Subcutaneous adipose tissue (tissue), 4 donors: ENCODE measurements around the gene PCDHB2. TPM values are rescaled to one million over a fixed set of nuclear protein-coding genes. Genes with fewer than 3 reads are reported as not detected.

ENCODE experiments used
- total RNA-seq, 4 donors: library from RNA; depleted of rRNA; stranded (reverse); fragments of >200 nt; gene quantifications; one replicate each; pipeline ENCODE4 v1.1.0, GENCODE V29; 2016
- TF ChIP-seq, protein P1 (sequence below): fragments of 450-650 bp; IDR thresholded peaks from one replicate; pipeline ENCODE4 v1.5.1; 2016; ENCODE audit warnings: low read depth, mild to moderate bottlenecking, control low read depth, antibody characterized with exemption, moderate library complexity

PCDHB2 gene
- total RNA-seq, 4 donors from 2014 or later = 1.8 to 3.2 (median 2.1) TPM

DNA sequence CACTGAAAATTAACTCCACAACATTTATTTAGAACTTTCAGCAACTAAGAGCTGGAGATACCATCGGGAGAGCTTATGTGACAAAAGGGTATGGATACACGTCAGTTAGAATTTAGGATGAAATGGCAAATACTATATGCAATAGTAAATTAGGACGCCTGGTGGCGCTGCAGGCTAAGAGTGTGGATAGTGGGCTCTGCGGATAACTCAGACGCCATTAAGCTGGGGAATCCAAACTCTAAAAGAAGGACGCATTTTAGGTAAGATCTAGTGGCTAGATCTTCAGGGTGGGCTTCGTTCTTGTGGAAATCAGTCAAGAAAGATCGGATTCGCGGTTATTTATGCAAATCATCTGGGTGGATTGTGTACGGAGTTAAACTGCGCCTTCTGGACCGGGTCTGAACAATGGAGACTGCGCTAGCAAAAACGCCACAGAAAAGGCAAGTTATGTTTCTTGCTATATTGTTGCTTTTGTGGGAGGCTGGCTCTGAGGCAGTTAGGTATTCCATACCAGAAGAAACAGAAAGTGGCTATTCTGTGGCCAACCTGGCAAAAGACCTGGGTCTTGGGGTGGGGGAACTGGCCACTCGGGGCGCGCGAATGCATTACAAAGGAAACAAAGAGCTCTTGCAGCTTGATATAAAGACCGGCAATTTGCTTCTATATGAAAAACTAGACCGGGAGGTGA lies 40.8 kb downstream of the PCDHB2 start, which contains the start of gene PCDHB5:
TSS of gene PCDHB5 (plus strand) at position 177 of the 688 bp plus-strand sequence. CDS start at position 406, 229 bp downstream.
- TF ChIP-seq, protein P1, sequence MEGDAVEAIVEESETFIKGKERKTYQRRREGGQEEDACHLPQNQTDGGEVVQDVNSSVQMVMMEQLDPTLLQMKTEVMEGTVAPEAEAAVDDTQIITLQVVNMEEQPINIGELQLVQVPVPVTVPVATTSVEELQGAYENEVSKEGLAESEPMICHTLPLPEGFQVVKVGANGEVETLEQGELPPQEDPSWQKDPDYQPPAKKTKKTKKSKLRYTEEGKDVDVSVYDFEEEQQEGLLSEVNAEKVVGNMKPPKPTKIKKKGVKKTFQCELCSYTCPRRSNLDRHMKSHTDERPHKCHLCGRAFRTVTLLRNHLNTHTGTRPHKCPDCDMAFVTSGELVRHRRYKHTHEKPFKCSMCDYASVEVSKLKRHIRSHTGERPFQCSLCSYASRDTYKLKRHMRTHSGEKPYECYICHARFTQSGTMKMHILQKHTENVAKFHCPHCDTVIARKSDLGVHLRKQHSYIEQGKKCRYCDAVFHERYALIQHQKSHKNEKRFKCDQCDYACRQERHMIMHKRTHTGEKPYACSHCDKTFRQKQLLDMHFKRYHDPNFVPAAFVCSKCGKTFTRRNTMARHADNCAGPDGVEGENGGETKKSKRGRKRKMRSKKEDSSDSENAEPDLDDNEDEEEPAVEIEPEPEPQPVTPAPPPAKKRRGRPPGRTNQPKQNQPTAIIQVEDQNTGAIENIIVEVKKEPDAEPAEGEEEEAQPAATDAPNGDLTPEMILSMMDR = no peak

DNA sequence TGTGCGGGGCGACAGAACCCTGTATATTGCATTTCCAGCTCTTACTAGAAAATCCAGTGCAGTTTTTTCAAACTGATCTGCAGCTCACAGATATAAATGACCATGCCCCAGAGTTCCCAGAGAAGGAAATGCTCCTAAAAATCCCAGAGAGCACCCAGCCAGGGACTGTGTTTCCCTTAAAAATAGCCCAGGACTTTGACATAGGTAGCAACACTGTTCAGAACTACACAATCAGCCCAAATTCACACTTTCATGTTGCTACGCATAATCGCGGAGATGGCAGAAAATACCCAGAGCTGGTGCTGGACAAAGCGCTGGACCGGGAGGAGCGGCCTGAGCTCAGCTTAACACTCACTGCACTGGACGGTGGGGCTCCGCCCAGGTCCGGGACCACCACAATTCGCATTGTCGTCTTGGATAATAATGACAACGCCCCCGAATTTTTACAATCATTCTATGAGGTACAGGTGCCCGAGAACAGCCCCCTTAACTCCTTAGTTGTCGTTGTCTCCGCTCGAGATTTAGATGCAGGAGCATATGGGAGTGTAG lies 41.4 kb downstream of the PCDHB2 start:
- TF ChIP-seq, protein P1 = no peak

Other genes starting within 250 kb of the PCDHB2 start
- under 1 TPM in 3 of 4 donors, not detected in 1; under 0.01 to 0.34 (median 0.19) TPM for gene PCDHA9, start 246.2 kb upstream of the PCDHB2 start, total RNA-seq
- 1 to 10 TPM in 1 of 4 donors, under 1 TPM in 3; 0.51 to 1.9 (median 0.66) TPM for gene PCDHA10, start 238.7 kb upstream of the PCDHB2 start, total RNA-seq
- gene PCDHA11, start 225.7 kb upstream of the PCDHB2 start, total RNA-seq = under 1 TPM in 3 of 4 donors, not detected in 1; 0.22 to 0.34 (median 0.33) TPM
- gene PCDHA12, start 219.3 kb upstream of the PCDHB2 start, total RNA-seq = under 1 TPM in 3 of 4 donors, not detected in 1; 0.17 to 0.22 (median 0.19) TPM
- 1 to 10 TPM in 1 of 4 donors, under 1 TPM in 3; 0.34 to 1.5 (median 0.69) TPM for gene PCDHA13, start 212.5 kb upstream of the PCDHB2 start, total RNA-seq
- gene PCDHAC1, start 168.3 kb upstream of the PCDHB2 start, total RNA-seq = 1 to 10 TPM in 1 of 4 donors, under 1 TPM in 3; 0.44 to 1.9 (median 0.74) TPM
- 1 to 10 TPM in 1 of 4 donors, under 1 TPM in 3; 0.49 to 1.1 (median 0.81) TPM for gene PCDHAC2, start 128.1 kb upstream of the PCDHB2 start, total RNA-seq
- gene PCDHB1, start 43.2 kb upstream of the PCDHB2 start, total RNA-seq = not detected
- 1 to 10 TPM in 3 of 4 donors, under 1 TPM in 1; 0.85 to 3.8 (median 2.4) TPM for gene PCDHB3, start 5.9 kb downstream of the PCDHB2 start, total RNA-seq
- gene PCDHB4, start 27.2 kb downstream of the PCDHB2 start, total RNA-seq = 1 to 10 TPM; 2.0 to 7.0 (median 4.1) TPM
- 1 to 10 TPM in 2 of 4 donors, under 1 TPM in 2; 0.33 to 3.4 (median 1.6) TPM for gene PCDHB5, start 40.6 kb downstream of the PCDHB2 start, total RNA-seq
- gene PCDHB6, start 55.4 kb downstream of the PCDHB2 start, total RNA-seq = 1 to 10 TPM in 1 of 4 donors, under 1 TPM in 2, not detected in 1; 0.85 to 1.3 (median 0.94) TPM
- 1 to 10 TPM in 3 of 4 donors, under 1 TPM in 1; 0.49 to 1.5 (median 1.3) TPM for gene PCDHB7, start 78.0 kb downstream of the PCDHB2 start, total RNA-seq
- 1 to 10 TPM in 1 of 4 donors, under 1 TPM in 3; 0.38 to 1.1 (median 0.67) TPM for gene PCDHB8, start 83.2 kb downstream of the PCDHB2 start, total RNA-seq
- gene PCDHB16, start 87.8 kb downstream of the PCDHB2 start, total RNA-seq = 1 to 10 TPM; 2.2 to 4.9 (median 2.7) TPM
- 1 to 10 TPM; 1.0 to 2.4 (median 2.1) TPM for gene PCDHB9, start 92.5 kb downstream of the PCDHB2 start, total RNA-seq
- 1 to 10 TPM; 2.4 to 4.7 (median 2.4) TPM for gene PCDHB10, start 97.7 kb downstream of the PCDHB2 start, total RNA-seq
- 1 to 10 TPM; 1.4 to 3.5 (median 2.1) TPM for gene PCDHB11, start 105.0 kb downstream of the PCDHB2 start, total RNA-seq
- gene PCDHB12, start 114.1 kb downstream of the PCDHB2 start, total RNA-seq = 1 to 10 TPM; 1.0 to 3.1 (median 2.3) TPM
- 1 to 10 TPM; 1.9 to 3.8 (median 2.8) TPM for gene PCDHB13, start 119.3 kb downstream of the PCDHB2 start, total RNA-seq
- 1 to 10 TPM; 1.8 to 3.8 (median 2.1) TPM for gene PCDHB14, start 128.7 kb downstream of the PCDHB2 start, total RNA-seq
- gene PCDHB15, start 150.8 kb downstream of the PCDHB2 start, total RNA-seq = 1 to 10 TPM in 2 of 4 donors, under 1 TPM in 2; 0.34 to 1.9 (median 0.96) TPM
- 1 to 10 TPM in 2 of 4 donors, under 1 TPM in 2; 0.85 to 2.3 (median 1.0) TPM for gene SLC25A2, start 209.4 kb downstream of the PCDHB2 start, total RNA-seq
- 10 to 100 TPM; 41.1 to 77.9 (median 50.1) TPM for gene TAF7, start 226.2 kb downstream of the PCDHB2 start, total RNA-seq
- under 1 TPM; under 0.01 to 0.38 (median 0.33) TPM for gene PCDHGA1, start 235.9 kb downstream of the PCDHB2 start, total RNA-seq
- 1 to 10 TPM; 2.3 to 6.5 (median 2.6) TPM for gene PCDHGA2, start 244.1 kb downstream of the PCDHB2 start, total RNA-seq
- 1 to 10 TPM; 1.8 to 3.6 (median 2.4) TPM for gene PCDHGA3, start 249.2 kb downstream of the PCDHB2 start, total RNA-seq